ENCODE measurements around the gene BRI3BP. TPM values are rescaled to one million over a fixed set of nuclear protein-coding genes. Genes with fewer than 3 reads are reported as not detected.

BRI3BP gene, protein sequence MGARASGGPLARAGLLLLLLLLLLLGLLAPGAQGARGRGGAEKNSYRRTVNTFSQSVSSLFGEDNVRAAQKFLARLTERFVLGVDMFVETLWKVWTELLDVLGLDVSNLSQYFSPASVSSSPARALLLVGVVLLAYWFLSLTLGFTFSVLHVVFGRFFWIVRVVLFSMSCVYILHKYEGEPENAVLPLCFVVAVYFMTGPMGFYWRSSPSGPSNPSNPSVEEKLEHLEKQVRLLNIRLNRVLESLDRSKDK
- total RNA-seq = 10 to 100 TPM; 10.1 to 13.4 (median 12.3) TPM
- 1 to 10 TPM; 3.3 to 4.4 (median 4.2) TPM for polyA plus RNA-seq
- long read RNA-seq, donor 1, full-length matches to known transcripts = 2 of 8 reads
- long read RNA-seq, donor 1, partial matches to known transcripts = 6 of 8 reads
- long read RNA-seq, donor 1, other reads (novel, unspliced or antisense) = 0 of 8 reads
- long read RNA-seq, donor 2, full-length matches to known transcripts = 5 of 5 reads
- long read RNA-seq, donor 2, partial matches to known transcripts = 0 of 5 reads
- long read RNA-seq, donor 2, other reads (novel, unspliced or antisense) = 0 of 5 reads

DNA sequence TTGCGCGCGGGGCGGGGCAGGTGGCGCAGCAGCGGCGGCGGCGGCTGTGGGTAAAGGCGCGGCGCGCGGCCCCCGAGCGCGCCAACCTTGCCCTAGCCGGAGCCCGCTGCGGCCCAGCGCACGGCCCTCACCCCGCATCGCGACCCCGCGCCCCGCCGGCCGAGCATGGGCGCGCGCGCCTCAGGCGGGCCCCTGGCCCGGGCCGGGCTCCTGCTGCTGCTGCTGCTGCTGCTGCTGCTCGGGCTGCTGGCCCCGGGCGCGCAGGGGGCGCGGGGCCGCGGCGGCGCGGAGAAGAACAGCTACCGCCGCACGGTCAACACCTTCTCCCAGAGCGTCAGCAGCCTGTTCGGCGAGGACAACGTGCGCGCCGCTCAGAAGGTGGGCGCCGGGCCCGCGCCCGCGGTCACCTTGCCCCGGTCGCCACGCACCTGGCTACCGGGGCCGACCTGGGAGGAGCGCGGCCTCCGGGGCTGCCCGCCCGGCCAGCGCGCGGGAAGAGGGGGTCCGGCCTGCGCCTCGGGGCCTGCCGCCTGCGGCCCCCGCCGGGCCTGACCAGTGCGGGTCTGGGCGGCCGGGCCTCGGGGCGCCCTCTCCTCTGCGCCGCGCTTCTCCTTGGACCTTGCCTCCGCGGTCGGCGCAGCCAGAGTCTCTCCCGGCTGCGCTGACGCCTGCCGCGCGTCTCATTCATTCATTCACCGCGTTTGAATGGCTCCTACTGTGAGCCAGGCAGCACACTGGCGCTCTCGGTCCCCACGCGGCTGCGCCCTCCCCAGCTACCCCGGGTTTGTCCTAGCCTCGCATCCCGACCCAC lies at the start of gene BRI3BP:
TSS of gene BRI3BP (plus strand) at position 20 of the 811 bp plus-strand sequence. CDS start at position 166, 146 bp downstream.
- intact Hi-C loops (cut with DNase I; ENCODE audit: low total_unique reads) = no loop called here
- no peaks in the 10 kb centered on the region for H3K9me3 ChIP-seq
- no peaks in the 10 kb centered on the region for H3K27me3 ChIP-seq (replicated peaks in 1 of 7)
- TF ChIP-seq, protein P1, sequence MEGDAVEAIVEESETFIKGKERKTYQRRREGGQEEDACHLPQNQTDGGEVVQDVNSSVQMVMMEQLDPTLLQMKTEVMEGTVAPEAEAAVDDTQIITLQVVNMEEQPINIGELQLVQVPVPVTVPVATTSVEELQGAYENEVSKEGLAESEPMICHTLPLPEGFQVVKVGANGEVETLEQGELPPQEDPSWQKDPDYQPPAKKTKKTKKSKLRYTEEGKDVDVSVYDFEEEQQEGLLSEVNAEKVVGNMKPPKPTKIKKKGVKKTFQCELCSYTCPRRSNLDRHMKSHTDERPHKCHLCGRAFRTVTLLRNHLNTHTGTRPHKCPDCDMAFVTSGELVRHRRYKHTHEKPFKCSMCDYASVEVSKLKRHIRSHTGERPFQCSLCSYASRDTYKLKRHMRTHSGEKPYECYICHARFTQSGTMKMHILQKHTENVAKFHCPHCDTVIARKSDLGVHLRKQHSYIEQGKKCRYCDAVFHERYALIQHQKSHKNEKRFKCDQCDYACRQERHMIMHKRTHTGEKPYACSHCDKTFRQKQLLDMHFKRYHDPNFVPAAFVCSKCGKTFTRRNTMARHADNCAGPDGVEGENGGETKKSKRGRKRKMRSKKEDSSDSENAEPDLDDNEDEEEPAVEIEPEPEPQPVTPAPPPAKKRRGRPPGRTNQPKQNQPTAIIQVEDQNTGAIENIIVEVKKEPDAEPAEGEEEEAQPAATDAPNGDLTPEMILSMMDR (IDR thresholded peaks at IDR 0.05 in 8 of 11, conservative IDR thresholded peaks at IDR 0.05 in 3 of 11) = no peak
- TF ChIP-seq POLR2A (IDR thresholded peaks at IDR 0.05) (no peak), POLR2AphosphoS5 (IDR thresholded peaks at IDR 0.05) (peak; percentile 12 to 59 (median 16))
- no peaks in the 10 kb centered on the region for H3K36me3 ChIP-seq
- 0 to 1% (median 0%) methylated on average over 52 to 112 of the region's 112 CpGs for WGBS, 5 donors
- peak within 1 kb of the TSS; percentile 49 to 94 (median 70) for H3K4me3 ChIP-seq
- peak; percentile 94 for DNase-seq
- H3K27ac ChIP-seq = peak within 1 kb of the TSS; percentile 14 to 85 (median 74)
- H3K4me1 ChIP-seq = peaks cover 9 to 59% (median 49%) of the 10 kb centered on the region in 6 donors

GRCh38 chr12:124946447-124946793 lies 47.0 kb upstream of the BRI3BP start:
- Histone ChIP-seq H3K36me3 (peaks cover 0 to 82% (median 50%) of the 10 kb centered on the region in 6 donors), H3K4me3 (no peak overlapping the region), H3K27me3 (replicated peaks in 1 of 7) (no peaks in the 10 kb centered on the region), H3K27ac (no peak overlapping the region), H3K9me3 (no peaks in the 10 kb centered on the region), H3K4me1 (peaks cover 0 to 2% (median 0%) of the 10 kb centered on the region in 6 donors)
- TF ChIP-seq POLR2A (IDR thresholded peaks at IDR 0.05) (no peak), POLR2AphosphoS5 (IDR thresholded peaks at IDR 0.05) (no peak)
- TF ChIP-seq, protein P1 (IDR thresholded peaks at IDR 0.05 in 8 of 11, conservative IDR thresholded peaks at IDR 0.05 in 3 of 11) = no peak
- intact Hi-C loops (cut with DNase I; ENCODE audit: low total_unique reads) = no loop called here
- WGBS, 5 donors = 85 to 94% (median 92%) methylated on average over 7 to 10 of the region's 10 CpGs
- DNase-seq = no peak

- DNase-seq = no peak
- intact Hi-C loops (cut with DNase I; ENCODE audit: low total_unique reads) = no loop called here
- Histone ChIP-seq H3K4me1 (no peaks in the 10 kb centered on the region), H3K9me3 (no peaks in the 10 kb centered on the region), H3K27ac (no peak overlapping the region), H3K4me3 (no peak overlapping the region), H3K36me3 (peaks cover 0 to 88% (median 55%) of the 10 kb centered on the region in 6 donors), H3K27me3 (replicated peaks in 1 of 7) (no peaks in the 10 kb centered on the region)
- 77 to 92% (median 85%) methylated on average over 11 of the region's 11 CpGs for WGBS, 5 donors
- TF ChIP-seq, protein P1 (IDR thresholded peaks at IDR 0.05 in 8 of 11, conservative IDR thresholded peaks at IDR 0.05 in 3 of 11) = no peak
- no peak for TF ChIP-seq POLR2A (IDR thresholded peaks at IDR 0.05)
- no peak for TF ChIP-seq POLR2AphosphoS5 (IDR thresholded peaks at IDR 0.05)
These were observed 46.4 kb upstream of the BRI3BP start for GRCh38 chr12:124947013-124947412.
